Hepatocyte (in vitro differentiated cells): Measurements from ENCODE around the gene ATP7B.

Experiments
- CTCF ChIP-seq: fragments of 200-600 bp; sonication (generic); IDR thresholded peaks from 2 replicates; pipeline ENCODE4 v1.5.1; 2016; ENCODE audit warnings: antibody characterized with exemption, mild to moderate bottlenecking; ENCODE audit not compliant: poor library complexity
- EZH2 ChIP-seq: fragments of 200-600 bp; sonication (generic); IDR thresholded peaks from 2 replicates; pipeline ENCODE4 v1.6.1; 2016; ENCODE audit warnings: antibody characterized with exemption, mild to moderate bottlenecking, borderline replicate concordance
- EZH2phosphoT487 ChIP-seq: fragments of 200-600 bp; sonication (generic); IDR thresholded peaks from one replicate; pipeline ENCODE4 v1.6.1; 2018; ENCODE audit warnings: antibody characterized with exemption, mild to moderate bottlenecking, low read depth, moderate library complexity; ENCODE audit not compliant: unreplicated experiment, severe bottlenecking

- TF ChIP-seq CTCF (no peak), EZH2phosphoT487 (no peak), EZH2 (no peak)
Measured at GRCh38 chr13:51956717-51957116, 54.5 kb downstream of the ATP7B start.
